GM10847 (cell line): ENCODE data around the gene RAB33A.
A peak's percentile ranks its signal among the peaks of the same experiment; 100 is the strongest.

Experiments
- POLR2A ChIP-seq: IDR thresholded peaks from 2 replicates; pipeline ENCODE4 v1.6.1; 2011; ENCODE audit not compliant: insufficient read length; ENCODE audit errors: extremely low read depth

Gene RAB33A

GRCh38 chrX:130171446-130172126, at the start of gene RAB33A:
TSS of gene RAB33A (plus strand) at chrX:130171962. CDS start at chrX:130172063, 101 bp downstream.
- TF ChIP-seq POLR2A = peak; percentile 13

GRCh38 chrX:130124577-130124976, 47.2 kb upstream of the RAB33A start:
- TF ChIP-seq POLR2A = no peak

- TF ChIP-seq POLR2A = no peak
These were observed 46.5 kb upstream of the RAB33A start for GRCh38 chrX:130125091-130125874.

- TF ChIP-seq POLR2A = no peak
These were observed 40.8 kb upstream of the RAB33A start for GRCh38 chrX:130130990-130131389.

DNA sequence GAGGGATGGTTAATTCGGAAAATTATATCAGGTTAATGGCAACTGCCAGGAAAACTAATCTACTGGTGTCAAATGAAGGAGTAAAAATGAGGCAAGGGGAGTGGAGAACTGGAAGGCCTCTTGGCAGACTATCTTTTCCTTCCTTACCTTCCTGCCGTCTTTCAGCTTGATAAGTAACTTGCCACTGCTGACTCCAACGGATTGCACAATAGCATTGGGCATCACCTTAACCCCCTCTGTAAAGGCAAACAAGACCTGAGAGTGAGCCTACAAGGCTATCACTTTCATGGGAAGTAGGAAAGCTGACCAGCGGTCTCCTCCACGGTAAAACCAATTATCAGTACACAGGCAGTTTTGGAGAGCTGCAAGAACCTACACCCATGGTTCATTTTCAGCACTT, 35.3 kb upstream of the RAB33A start:
- TF ChIP-seq POLR2A = no peak

GRCh38 chrX:130136961-130137360, 34.8 kb upstream of the RAB33A start:
- TF ChIP-seq POLR2A = no peak

DNA sequence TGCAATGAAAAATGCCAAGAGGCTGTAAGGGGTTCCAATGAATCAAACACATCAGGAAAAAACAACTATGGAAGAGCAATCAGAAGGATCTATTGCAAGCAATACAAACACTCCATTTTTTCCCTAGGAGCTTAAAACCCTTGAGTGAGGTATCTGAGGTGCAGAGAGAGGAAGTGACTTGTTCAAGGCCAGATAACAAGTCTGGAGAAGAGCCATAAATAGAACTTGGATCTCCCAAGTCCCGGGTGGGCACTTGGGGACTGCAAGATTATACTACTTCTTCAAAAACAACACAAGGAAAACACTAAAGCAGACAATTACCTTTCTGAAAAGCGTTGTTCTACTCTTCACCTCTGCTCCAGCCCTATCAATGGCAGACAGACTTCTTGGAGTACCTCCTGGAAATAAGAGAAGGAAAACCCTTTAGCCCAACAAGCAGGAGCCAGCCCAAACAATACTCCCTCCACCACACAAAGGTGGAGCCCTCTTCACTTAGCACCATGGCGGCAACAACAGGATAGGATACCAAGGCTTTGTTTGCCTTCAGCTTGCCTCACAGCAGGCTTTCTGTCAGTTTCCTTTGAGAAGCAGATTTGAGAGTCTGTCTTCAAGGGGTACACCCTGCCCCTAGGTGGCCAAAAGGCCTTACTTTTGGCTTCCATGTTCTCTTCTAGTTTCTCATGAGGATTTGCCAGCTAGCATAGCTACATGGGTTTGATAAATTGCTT, 32.1 kb upstream of the RAB33A start:
- TF ChIP-seq POLR2A = no peak

GRCh38 chrX:130144509-130144908, 27.3 kb upstream of the RAB33A start:
- TF ChIP-seq POLR2A = no peak

- no peak for TF ChIP-seq POLR2A
These were observed 26.6 kb upstream of the RAB33A start for GRCh38 chrX:130145123-130145522.

DNA sequence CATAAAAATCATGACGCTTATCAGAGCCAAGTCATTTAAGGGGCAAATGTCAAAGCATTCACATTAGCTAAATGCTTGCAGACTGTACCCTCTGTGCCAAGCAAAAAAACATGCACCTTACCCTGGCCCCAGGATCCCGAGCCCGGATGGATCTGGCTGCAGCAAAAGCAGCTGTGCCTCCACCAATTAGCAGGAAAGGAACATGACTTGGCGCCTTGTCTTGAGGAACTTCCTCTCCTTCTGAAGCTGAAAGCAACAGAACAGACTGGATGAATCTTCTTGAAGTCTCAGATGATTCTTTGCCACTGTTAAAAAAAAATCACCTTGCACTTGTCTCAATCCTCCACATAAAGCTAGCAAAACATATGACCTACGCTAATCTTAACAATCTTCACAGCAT, 24.1 kb upstream of the RAB33A start:
- no peak for TF ChIP-seq POLR2A

GRCh38 chrX:130155564-130155963, 16.2 kb upstream of the RAB33A start:
- no peak for TF ChIP-seq POLR2A

DNA sequence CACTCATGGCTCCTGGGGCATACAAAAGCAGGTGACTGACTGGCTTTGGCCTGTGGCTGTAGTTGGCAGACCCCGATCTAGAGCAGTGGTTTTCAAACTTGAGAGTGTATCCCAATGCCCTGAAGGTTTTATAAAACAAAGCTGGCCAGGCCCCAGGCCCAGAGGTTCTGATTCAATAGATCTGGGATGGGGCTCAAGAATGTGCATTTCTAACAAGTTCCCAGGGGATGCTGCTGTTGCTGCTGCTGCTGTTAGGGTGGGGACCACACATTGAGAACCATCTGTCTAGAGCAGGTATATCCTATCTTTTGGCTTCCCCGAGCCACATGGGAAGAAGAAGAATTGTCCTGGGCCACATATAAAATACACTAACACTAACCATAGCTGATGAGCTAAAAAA, 13.5 kb upstream of the RAB33A start:
- no peak for TF ChIP-seq POLR2A

DNA sequence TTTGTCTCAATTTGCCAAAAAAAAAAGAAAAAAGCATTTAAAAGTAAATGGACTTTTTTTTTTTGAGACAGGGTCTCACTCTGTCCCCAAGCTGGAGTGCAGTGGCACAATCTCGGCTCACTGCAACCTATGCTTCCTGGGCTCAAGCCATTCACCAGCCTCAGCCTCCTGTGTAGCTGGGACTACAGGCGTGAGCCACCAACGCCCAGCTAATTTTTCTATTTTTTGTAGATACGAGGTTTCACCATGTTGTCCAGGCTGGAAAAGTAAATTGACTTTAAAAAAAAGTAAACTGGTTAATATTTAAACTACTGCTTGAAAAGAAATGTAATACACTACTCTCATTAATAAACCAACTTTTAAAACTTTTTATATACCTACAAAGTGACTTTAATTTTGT, 12.0 kb upstream of the RAB33A start:
- TF ChIP-seq POLR2A = no peak

GRCh38 chrX:130162094-130162735, 9.5 kb upstream of the RAB33A start:
- no peak for TF ChIP-seq POLR2A

- no peak for TF ChIP-seq POLR2A
These were observed 8.4 kb upstream of the RAB33A start for GRCh38 chrX:130163398-130163797.
